Measurements from ENCODE around the gene USP54.
A peak's percentile ranks its signal among the peaks of the same experiment; 100 is the strongest.
"Not testable (repeated sequence)": the region's sequence is repeated elsewhere in the genome, so short reads cannot be mapped to it uniquely, and the experiment has no call there.

The USP54 gene

GRCh38 chr10:73627300-73627699 is 36.2 kb upstream of the USP54 start:
- no peak overlapping the region for H3K4me3 ChIP-seq (replicated peaks in 1 of 2; ENCODE audit: low read depth in 2 of 2, low read length in 2 of 2)
- DNase-seq (ENCODE audit: low read depth in 2 of 2) = no peak
- TF ChIP-seq CTCF (IDR thresholded peaks at IDR 0.05; ENCODE audit: low read depth, low read length) = no peak

GRCh38 chr10:73625884-73626752 is 35.0 kb upstream of the USP54 start:
- TF ChIP-seq CTCF (IDR thresholded peaks at IDR 0.05; ENCODE audit: low read depth, low read length) = no peak
- DNase-seq (ENCODE audit: low read depth in 2 of 2) = peak; percentile 98 to 99
- peak overlapping the region; percentile 92 to 93 for H3K4me3 ChIP-seq (replicated peaks in 1 of 2; ENCODE audit: low read depth in 2 of 2, low read length in 2 of 2)

- H3K4me3 ChIP-seq (replicated peaks in 1 of 2; ENCODE audit: low read depth in 2 of 2, low read length in 2 of 2) = peak overlapping the region; percentile 92 to 93
- no peak for TF ChIP-seq CTCF (IDR thresholded peaks at IDR 0.05; ENCODE audit: low read depth, low read length)
- DNase-seq (ENCODE audit: low read depth in 2 of 2) = peak; percentile 27 to 35
These were observed 34.1 kb upstream of the USP54 start for GRCh38 chr10:73625004-73625883.

- H3K4me3 ChIP-seq (replicated peaks in 1 of 2; ENCODE audit: low read depth in 2 of 2, low read length in 2 of 2) = no peak overlapping the region
- TF ChIP-seq CTCF (IDR thresholded peaks at IDR 0.05; ENCODE audit: low read depth, low read length) = no peak
- DNase-seq (ENCODE audit: low read depth in 2 of 2) = no peak
These were observed 31.9 kb upstream of the USP54 start for GRCh38 chr10:73623056-73623455.

GRCh38 chr10:73620974-73621373 is 29.8 kb upstream of the USP54 start:
- not testable (repeated sequence) for H3K4me3 ChIP-seq (replicated peaks in 1 of 2; ENCODE audit: low read depth in 2 of 2, low read length in 2 of 2); DNase-seq (ENCODE audit: low read depth in 2 of 2)

GRCh38 chr10:73617143-73617542 is 26.0 kb upstream of the USP54 start:
- not testable (repeated sequence) for DNase-seq (ENCODE audit: low read depth in 2 of 2)

GRCh38 chr10:73614720-73615119 is 23.6 kb upstream of the USP54 start:
- no peak for TF ChIP-seq CTCF (IDR thresholded peaks at IDR 0.05; ENCODE audit: low read depth, low read length)
- no peak overlapping the region for H3K4me3 ChIP-seq (replicated peaks in 1 of 2; ENCODE audit: low read depth in 2 of 2, low read length in 2 of 2)
- no peak for DNase-seq (ENCODE audit: low read depth in 2 of 2)

More at GRCh38 chr10:73617143-73617542, 26.0 kb upstream of the USP54 start:
- H3K4me3 ChIP-seq (replicated peaks in 1 of 2; ENCODE audit: low read depth in 2 of 2, low read length in 2 of 2) = not testable (repeated sequence)
